GM21723 (cell line): ENCODE measurements around the gene OR1L8.

Experiments
- ATAC-seq: cut with Tn5 transposase; IDR thresholded peaks from one replicate; pipeline ENCODE4 v1.9.1; 2021; ENCODE audit warnings: mild to moderate bottlenecking, moderate library complexity; ENCODE audit not compliant: unreplicated experiment

The OR1L8 gene

GRCh38 chr9:122518841-122519240 lies 64.3 kb downstream of the OR1L8 start, which contains the start of gene OR1J4:
TSS of gene OR1J4 (plus strand) at chr9:122519141. CDS start at chr9:122519141, 0 bp downstream.
- ATAC-seq = no peak

GRCh38 chr9:122518226-122518625 lies 65.0 kb downstream of the OR1L8 start:
- ATAC-seq = no peak
